ENCODE results near the gene DLGAP1. TPM values are rescaled to one million over a fixed set of nuclear protein-coding genes. Genes with fewer than 3 reads are reported as not detected.
"Not testable (repeated sequence)": the region's sequence is repeated elsewhere in the genome, so short reads cannot be mapped to it uniquely, and the experiment has no call there.

DLGAP1 gene
- 0.08 and 0.53 TPM in 2 replicates for total RNA-seq (2014; rRNA removed; shearing (Covaris generic))

GRCh38 chr18:4455113-4455811 lies at the start of gene DLGAP1:
TSS of gene DLGAP1 (minus strand) at chr18:4455307.
- no peak for DNase-seq (ENCODE audit: low spot score)

GRCh38 chr18:4494703-4495284 lies 39.7 kb upstream of the DLGAP1 start:
- not testable (repeated sequence) for DNase-seq (ENCODE audit: low spot score)

GRCh38 chr18:4468511-4468910 lies 13.4 kb upstream of the DLGAP1 start:
- DNase-seq (ENCODE audit: low spot score), result no peak

GRCh38 chr18:4454537-4455112 lies 482 bp downstream of the DLGAP1 start:
- DNase-seq (ENCODE audit: low spot score), result no peak

DNA sequence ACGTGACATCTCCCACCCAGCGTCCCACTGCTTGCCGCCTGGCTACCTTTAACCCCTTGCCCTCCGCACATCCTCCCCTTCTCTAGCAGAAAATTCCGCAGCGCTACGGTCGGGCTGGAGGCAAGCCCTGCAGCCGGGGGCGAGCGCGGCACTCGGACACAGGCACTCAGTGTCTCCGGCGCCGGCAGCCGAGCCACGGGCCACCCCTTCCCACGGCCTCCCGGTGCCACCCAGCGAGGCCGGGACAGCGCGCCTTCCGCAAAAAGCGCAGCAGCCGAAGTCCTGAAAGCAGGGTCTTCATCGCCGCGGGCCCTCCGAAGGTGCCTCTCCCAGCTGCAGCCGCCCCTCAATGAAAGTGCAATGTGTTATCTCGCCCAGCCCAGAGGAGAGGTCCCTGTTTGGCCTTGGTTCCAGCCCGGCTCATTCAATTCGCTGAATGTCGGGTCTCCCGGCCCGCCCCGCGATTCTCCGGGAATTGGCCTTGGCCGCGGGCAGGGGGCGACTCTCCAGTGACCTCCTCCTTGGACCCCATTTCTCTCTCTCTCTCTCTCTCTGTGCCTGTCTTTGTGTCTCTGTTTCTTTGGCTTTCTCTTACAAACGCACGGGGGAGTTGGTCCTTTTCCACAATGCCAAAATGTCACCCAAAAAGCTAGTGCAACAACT lies 1.1 kb downstream of the DLGAP1 start:
- no peak for DNase-seq (ENCODE audit: low spot score)

- DNase-seq (ENCODE audit: low spot score), result no peak
Observed at GRCh38 chr18:4453567-4453873, 1.6 kb downstream of the DLGAP1 start.

GRCh38 chr18:4450065-4450658 lies 4.9 kb downstream of the DLGAP1 start:
- peak; percentile 17 for DNase-seq (ENCODE audit: low spot score)

DNA sequence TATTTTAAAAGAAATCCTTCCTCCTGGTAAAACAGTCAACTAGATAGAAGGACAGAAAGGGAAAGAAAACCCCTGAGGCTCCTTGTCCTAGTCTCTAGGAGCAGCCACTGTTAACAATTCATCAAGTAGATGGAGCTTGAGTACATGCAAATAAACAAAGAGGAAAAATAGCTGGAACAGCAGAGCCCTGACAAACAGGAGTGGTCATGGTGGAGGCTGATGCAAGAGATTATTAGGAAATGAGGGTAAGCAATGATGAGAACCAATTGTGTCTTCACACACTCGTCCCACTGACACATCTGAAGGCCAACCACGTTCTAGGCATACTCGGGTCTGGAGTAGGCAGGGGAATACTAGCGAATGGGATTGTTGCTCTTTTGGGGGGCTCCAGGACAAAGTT lies 9.2 kb downstream of the DLGAP1 start:
- DNase-seq (ENCODE audit: low spot score), result no peak

DNA sequence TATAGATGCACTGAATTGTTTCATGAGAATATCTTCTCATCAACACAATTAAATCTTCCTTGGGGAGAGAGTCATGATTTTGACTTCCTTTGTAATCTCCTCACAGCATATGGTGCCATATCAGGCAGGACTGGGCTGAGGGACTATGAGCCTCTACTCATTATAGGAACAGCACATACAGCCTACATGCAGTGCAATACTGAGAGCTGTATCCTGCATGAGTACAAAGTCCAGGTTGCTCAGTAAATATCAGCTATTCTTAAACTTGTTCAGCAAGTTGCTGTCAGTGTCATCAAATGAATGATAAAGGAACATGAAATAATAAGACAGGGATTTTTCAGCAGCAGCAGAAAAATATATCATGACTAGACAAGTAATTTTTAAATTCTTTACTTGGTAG lies 10.8 kb downstream of the DLGAP1 start:
- DNase-seq (ENCODE audit: low spot score), result peak; percentile 86

GRCh38 chr18:4441098-4441497 lies 14.0 kb downstream of the DLGAP1 start:
- no peak for DNase-seq (ENCODE audit: low spot score)

DNA sequence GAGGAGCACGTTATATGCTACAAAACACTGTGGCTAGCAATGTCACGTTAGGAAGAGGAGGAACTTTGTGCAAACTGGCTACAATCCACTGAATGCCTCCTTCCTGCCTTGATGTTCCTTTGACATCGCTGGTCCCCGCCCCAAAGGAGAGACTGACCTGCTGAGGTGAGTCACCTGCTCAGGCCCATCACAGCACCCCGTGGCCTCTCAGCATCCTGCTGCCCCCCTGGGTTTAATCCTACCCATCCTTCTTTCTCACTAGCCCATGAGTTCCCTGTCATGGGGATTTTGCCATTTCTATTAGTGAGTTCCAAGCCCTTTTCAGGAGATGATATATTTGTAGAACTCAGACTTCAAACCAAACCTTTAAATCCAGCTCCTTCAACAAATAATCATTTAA lies 16.2 kb downstream of the DLGAP1 start:
- DNase-seq (ENCODE audit: low spot score), result no peak

DNA sequence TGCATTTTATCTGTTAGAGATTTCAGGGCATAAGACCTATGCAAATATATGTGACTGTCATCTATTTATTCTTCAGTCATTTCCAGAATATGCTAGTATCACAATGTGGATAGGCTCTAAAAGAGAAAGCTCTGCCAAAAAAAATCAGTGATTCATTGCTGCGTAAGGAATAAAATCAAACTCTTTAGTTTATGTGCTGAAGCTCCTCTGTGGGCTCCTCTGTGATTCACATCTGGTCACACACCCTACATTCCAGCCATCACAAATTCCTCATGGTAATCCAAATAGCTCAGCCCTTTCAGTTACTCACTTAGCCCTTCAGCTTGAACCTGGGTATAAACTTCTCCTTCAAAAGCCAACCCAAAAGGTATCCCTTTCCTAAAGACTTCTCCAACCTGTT lies 21.4 kb downstream of the DLGAP1 start:
- DNase-seq (ENCODE audit: low spot score), result no peak

- no peak for DNase-seq (ENCODE audit: low spot score)
Observed at GRCh38 chr18:4430836-4431235, 24.3 kb downstream of the DLGAP1 start.

GRCh38 chr18:4417714-4418113 lies 37.4 kb downstream of the DLGAP1 start:
- no peak for DNase-seq (ENCODE audit: low spot score)

DNA sequence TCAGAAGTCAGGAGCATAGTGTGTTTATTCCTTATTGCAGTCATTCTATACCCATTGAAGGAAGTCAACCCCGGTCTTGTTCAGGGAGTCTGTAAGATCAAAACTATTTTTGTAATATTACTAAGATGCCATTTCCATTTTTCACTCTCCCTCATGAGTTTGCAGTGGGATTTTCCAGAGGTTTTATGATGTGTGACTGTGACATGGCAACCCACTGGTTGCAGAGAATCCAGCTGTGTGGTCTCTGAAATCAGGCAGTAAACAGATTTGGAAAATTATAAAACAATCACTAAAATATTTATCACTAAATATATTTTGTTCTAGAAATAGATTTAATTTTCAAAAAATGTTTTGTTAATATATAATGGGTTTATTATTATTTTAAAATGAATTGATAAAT lies 38.1 kb downstream of the DLGAP1 start:
- no peak for DNase-seq (ENCODE audit: low spot score)

- DNase-seq (ENCODE audit: low spot score), result no peak
Observed at GRCh38 chr18:4412286-4412685, 42.8 kb downstream of the DLGAP1 start.

DNA sequence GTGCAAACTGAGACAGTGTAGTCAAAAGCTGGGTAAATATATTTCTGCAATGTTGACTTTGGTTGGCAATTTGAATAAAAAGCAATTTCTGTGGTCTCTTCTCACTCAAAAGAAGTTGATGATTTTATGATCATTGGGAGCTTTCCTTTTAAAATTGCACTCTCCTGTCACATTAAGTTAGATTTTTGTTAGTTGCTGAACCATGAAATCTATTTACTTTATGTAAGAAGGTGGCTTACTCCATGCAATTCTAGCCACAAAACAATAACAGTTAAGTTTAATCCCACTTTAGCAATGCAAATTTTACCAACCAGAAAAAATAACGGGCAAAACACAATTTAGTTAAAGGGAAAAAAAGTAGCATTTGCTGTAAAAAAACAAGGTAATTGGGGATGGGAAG lies 48.3 kb downstream of the DLGAP1 start:
- no peak for DNase-seq (ENCODE audit: low spot score)

DNA sequence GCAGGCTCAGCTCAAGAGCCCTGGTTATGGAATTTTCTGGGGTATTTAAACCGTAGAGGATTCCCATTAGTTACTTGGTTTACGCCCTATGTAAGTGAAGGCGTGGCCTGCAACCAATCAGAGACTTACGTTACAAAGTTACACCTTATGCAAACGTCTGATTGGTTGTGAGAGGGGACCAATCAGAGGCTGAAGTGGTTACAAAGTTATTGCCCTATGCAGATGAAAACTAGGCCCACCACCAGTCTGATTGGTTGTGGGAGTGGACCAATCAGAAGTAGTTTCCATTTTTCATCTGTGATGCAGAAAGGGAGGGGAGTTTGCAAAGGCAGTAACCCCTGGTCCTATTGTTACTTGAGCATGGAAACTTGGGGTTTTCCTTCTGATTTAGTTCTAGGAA lies 49.1 kb downstream of the DLGAP1 start:
- DNase-seq (ENCODE audit: low spot score), result no peak

GRCh38 chr18:4403836-4404235 lies 51.3 kb downstream of the DLGAP1 start:
- no peak for DNase-seq (ENCODE audit: low spot score)

- DNase-seq (ENCODE audit: low spot score), result no peak
Observed at GRCh38 chr18:4400911-4401310, 54.2 kb downstream of the DLGAP1 start.

- DNase-seq (ENCODE audit: low spot score), result no peak
Observed at GRCh38 chr18:4399929-4400328, 55.2 kb downstream of the DLGAP1 start.

- no peak for DNase-seq (ENCODE audit: low spot score)
Observed at GRCh38 chr18:4394700-4395099, 60.4 kb downstream of the DLGAP1 start.

All from HT-29 (cell line).